Measurements from ENCODE around the gene SLC2A6.

Gene SLC2A6

GRCh38 chr9:133477992-133478850 lies 678 bp downstream of the SLC2A6 start:
- no peak for DNase-seq (ENCODE audit: low read depth in 2 of 2)

GRCh38 chr9:133477461-133477860 lies 1.4 kb downstream of the SLC2A6 start:
- DNase-seq (ENCODE audit: low read depth in 2 of 2), result no peak

- no peak for DNase-seq (ENCODE audit: low read depth in 2 of 2)
These were observed 2.0 kb downstream of the SLC2A6 start for GRCh38 chr9:133476941-133477340.

- no peak for DNase-seq (ENCODE audit: low read depth in 2 of 2)
These were observed 2.6 kb downstream of the SLC2A6 start for GRCh38 chr9:133476036-133476931.

GRCh38 chr9:133475292-133476012 lies 3.4 kb downstream of the SLC2A6 start:
- no peak for DNase-seq (ENCODE audit: low read depth in 2 of 2)

- no peak for DNase-seq (ENCODE audit: low read depth in 2 of 2)
These were observed 4.0 kb downstream of the SLC2A6 start for GRCh38 chr9:133474853-133475252.

- DNase-seq (ENCODE audit: low read depth in 2 of 2), result no peak
These were observed 4.7 kb downstream of the SLC2A6 start for GRCh38 chr9:133474215-133474614.

GRCh38 chr9:133473743-133474142 lies 5.2 kb downstream of the SLC2A6 start:
- DNase-seq (ENCODE audit: low read depth in 2 of 2), result no peak

- DNase-seq (ENCODE audit: low read depth in 2 of 2), result no peak
These were observed 6.0 kb downstream of the SLC2A6 start for GRCh38 chr9:133472753-133473378.

- DNase-seq (ENCODE audit: low read depth in 2 of 2), result no peak
These were observed 6.6 kb downstream of the SLC2A6 start for GRCh38 chr9:133472277-133472645.

- DNase-seq (ENCODE audit: low read depth in 2 of 2), result no peak
These were observed 7.2 kb downstream of the SLC2A6 start for GRCh38 chr9:133471551-133472276.

- no peak for DNase-seq (ENCODE audit: low read depth in 2 of 2)
These were observed 7.9 kb downstream of the SLC2A6 start for GRCh38 chr9:133470988-133471387.

- no peak for DNase-seq (ENCODE audit: low read depth in 2 of 2)
These were observed 8.4 kb downstream of the SLC2A6 start for GRCh38 chr9:133470427-133470924.

GRCh38 chr9:133468777-133469421 lies 10.0 kb downstream of the SLC2A6 start:
- no peak for DNase-seq (ENCODE audit: low read depth in 2 of 2)

GRCh38 chr9:133468374-133468773 lies 10.5 kb downstream of the SLC2A6 start:
- no peak for DNase-seq (ENCODE audit: low read depth in 2 of 2)

- DNase-seq (ENCODE audit: low read depth in 2 of 2), result no peak
These were observed 11.8 kb downstream of the SLC2A6 start for GRCh38 chr9:133467101-133467500.

- DNase-seq (ENCODE audit: low read depth in 2 of 2), result no peak
These were observed 12.9 kb downstream of the SLC2A6 start for GRCh38 chr9:133465984-133466383.

GRCh38 chr9:133464638-133465037 lies 14.3 kb downstream of the SLC2A6 start:
- no peak for DNase-seq (ENCODE audit: low read depth in 2 of 2)

GRCh38 chr9:133463864-133464615 lies 14.9 kb downstream of the SLC2A6 start:
- DNase-seq (ENCODE audit: low read depth in 2 of 2), result no peak
